HFFc6 (cell line): ENCODE results near the gene PRKG2. TPM values are rescaled to one million over a fixed set of nuclear protein-coding genes. Genes with fewer than 3 reads are reported as not detected.

Source experiments
- DNase-seq: peaks from one replicate; pipeline ENCODE4 v3.0.0-alpha.2; 2018
- H3K27ac Mint-ChIP-seq: 2 replicates; pipeline ENCODE4 v1.8.0; 2020; ENCODE audit warnings: mild to moderate bottlenecking, mixed read lengths
- H3K27me3 Mint-ChIP-seq: 2 replicates; pipeline ENCODE4 v1.8.0; 2021; ENCODE audit warnings: mild to moderate bottlenecking, moderate library complexity, mixed read lengths; ENCODE audit not compliant: insufficient read depth
- H3K36me3 Mint-ChIP-seq: 2 replicates; pipeline ENCODE4 v1.8.0; 2021; ENCODE audit warnings: low read depth, mixed read lengths
- H3K4me1 Mint-ChIP-seq: 2 replicates; pipeline ENCODE4 v1.8.0; 2020; ENCODE audit warnings: low read depth, mixed read lengths
- H3K4me3 Mint-ChIP-seq: 2 replicates; pipeline ENCODE4 v1.8.0; 2020; ENCODE audit warnings: mild to moderate bottlenecking, moderate library complexity, mixed read lengths
- H3K9me3 Mint-ChIP-seq: 2 replicates; pipeline ENCODE4 v1.8.0; 2020; ENCODE audit warnings: mild to moderate bottlenecking, mixed read lengths
- long read RNA-seq: library from polyadenylated mRNA; unstranded; transcript quantifications from one replicate; pipeline ENCODE4 v2.0.0, GENCODE V29; 2019
- total RNA-seq, 6 experiments: library from RNA; stranded (reverse); fragmentation: NEBNext Ultra II Directional; extraction: Animal tissue kit (Norgen Biotek cat#: 25700); gene quantifications; 2 replicates in 1 of 6; 3 replicates in 5 of 6; pipeline ENCODE4 v1.2.3, GENCODE V29; 2021
- TF ChIP-seq, protein P1 (sequence below): fragments of 200-600 bp; sonication (generic); IDR thresholded peaks from 2 replicates; pipeline ENCODE4 v1.5.0; 2021; ENCODE audit warnings: antibody characterized with exemption, mild to moderate bottlenecking

The PRKG2 gene, protein sequence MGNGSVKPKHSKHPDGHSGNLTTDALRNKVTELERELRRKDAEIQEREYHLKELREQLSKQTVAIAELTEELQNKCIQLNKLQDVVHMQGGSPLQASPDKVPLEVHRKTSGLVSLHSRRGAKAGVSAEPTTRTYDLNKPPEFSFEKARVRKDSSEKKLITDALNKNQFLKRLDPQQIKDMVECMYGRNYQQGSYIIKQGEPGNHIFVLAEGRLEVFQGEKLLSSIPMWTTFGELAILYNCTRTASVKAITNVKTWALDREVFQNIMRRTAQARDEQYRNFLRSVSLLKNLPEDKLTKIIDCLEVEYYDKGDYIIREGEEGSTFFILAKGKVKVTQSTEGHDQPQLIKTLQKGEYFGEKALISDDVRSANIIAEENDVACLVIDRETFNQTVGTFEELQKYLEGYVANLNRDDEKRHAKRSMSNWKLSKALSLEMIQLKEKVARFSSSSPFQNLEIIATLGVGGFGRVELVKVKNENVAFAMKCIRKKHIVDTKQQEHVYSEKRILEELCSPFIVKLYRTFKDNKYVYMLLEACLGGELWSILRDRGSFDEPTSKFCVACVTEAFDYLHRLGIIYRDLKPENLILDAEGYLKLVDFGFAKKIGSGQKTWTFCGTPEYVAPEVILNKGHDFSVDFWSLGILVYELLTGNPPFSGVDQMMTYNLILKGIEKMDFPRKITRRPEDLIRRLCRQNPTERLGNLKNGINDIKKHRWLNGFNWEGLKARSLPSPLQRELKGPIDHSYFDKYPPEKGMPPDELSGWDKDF
- total RNA-seq, result not detected
- long read RNA-seq, result 0 reads

DNA sequence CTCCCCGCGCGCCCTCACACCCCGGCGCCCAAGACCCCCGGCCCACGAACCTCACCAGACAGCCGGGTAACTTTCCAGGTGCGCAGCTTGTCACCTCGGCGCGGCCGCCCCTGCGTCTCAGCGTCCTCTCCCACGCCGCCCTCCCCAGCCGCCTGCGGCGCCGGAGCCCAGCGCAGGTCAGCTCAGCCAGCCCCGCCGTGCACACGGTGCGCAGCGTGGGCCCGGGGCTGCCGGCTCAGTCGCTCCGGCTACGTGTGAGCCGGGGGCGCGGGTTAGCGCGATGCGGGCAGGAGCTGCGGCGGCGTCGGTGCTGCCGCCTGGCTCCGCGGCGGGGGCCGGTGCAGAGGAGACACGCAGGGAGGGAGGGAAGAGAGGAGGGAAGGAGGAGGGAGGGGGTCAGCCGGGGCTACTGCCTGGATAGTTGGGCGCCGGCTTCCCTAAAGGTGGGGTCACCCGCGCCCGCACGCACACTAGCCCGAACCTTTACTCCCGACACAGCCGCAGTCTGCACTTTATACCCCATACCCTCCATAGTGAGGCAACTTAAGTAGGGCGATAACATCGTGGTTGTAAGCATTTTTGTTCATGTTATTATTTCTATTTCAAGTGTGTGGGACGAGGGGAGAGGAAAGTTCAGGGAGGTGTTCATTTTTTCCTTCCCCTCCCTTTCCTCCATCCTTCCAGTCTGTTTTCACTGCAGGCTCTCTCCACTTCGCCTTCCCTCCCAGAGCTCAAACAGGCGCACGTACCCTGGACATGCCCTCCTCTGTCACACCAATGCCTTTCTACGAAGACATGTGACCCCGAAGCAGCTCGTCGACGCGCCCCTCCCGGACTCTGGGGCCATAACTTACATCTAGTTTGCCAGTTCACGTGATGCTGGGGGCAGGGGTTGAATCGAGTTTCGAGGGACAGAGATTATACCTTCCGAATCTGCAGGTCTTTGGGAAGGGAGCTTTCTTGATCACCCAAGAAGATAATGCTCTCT lies at the start of gene PRKG2:
Gene PRKG2, minus strand, starts transcription at position 342 of the 988 bp plus-strand sequence. CDS start 10,175 bp downstream, outside the sequence.
- Mint-ChIP-seq H3K27ac (no peak within 1 kb of the TSS), H3K27me3 (peaks cover 12% of the 10 kb centered on the region; the same call in 1 of the 2 replicates), H3K9me3 (peaks cover 7% of the 10 kb centered on the region), H3K4me1 (no peaks in the 10 kb centered on the region), H3K4me3 (no peak within 1 kb of the TSS), H3K36me3 (no peaks in the 10 kb centered on the region)
- TF ChIP-seq, protein P1, sequence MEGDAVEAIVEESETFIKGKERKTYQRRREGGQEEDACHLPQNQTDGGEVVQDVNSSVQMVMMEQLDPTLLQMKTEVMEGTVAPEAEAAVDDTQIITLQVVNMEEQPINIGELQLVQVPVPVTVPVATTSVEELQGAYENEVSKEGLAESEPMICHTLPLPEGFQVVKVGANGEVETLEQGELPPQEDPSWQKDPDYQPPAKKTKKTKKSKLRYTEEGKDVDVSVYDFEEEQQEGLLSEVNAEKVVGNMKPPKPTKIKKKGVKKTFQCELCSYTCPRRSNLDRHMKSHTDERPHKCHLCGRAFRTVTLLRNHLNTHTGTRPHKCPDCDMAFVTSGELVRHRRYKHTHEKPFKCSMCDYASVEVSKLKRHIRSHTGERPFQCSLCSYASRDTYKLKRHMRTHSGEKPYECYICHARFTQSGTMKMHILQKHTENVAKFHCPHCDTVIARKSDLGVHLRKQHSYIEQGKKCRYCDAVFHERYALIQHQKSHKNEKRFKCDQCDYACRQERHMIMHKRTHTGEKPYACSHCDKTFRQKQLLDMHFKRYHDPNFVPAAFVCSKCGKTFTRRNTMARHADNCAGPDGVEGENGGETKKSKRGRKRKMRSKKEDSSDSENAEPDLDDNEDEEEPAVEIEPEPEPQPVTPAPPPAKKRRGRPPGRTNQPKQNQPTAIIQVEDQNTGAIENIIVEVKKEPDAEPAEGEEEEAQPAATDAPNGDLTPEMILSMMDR, result no peak
- DNase-seq, result no peak

- DNase-seq, result no peak
- TF ChIP-seq, protein P1, result peak; percentile 46; the same call in 1 of the 2 replicates
- Mint-ChIP-seq H3K27ac (no peak overlapping the region), H3K9me3 (peaks cover 33% of the 10 kb centered on the region), H3K4me3 (no peak overlapping the region), H3K4me1 (no peaks in the 10 kb centered on the region), H3K27me3 (no peaks in the 10 kb centered on the region), H3K36me3 (no peaks in the 10 kb centered on the region)
These were observed 45.5 kb upstream of the PRKG2 start for GRCh38 chr4:81260443-81261101.

- H3K4me1 Mint-ChIP-seq, result no peaks in the 10 kb centered on the region
- no peak for DNase-seq
- H3K36me3 Mint-ChIP-seq, result no peaks in the 10 kb centered on the region
- H3K27ac Mint-ChIP-seq, result no peak overlapping the region
- H3K4me3 Mint-ChIP-seq, result no peak overlapping the region
- TF ChIP-seq, protein P1, result no peak
- H3K27me3 Mint-ChIP-seq, result no peaks in the 10 kb centered on the region
- peaks cover 32% of the 10 kb centered on the region for H3K9me3 Mint-ChIP-seq
These were observed 44.0 kb upstream of the PRKG2 start for GRCh38 chr4:81258841-81259550.

DNA sequence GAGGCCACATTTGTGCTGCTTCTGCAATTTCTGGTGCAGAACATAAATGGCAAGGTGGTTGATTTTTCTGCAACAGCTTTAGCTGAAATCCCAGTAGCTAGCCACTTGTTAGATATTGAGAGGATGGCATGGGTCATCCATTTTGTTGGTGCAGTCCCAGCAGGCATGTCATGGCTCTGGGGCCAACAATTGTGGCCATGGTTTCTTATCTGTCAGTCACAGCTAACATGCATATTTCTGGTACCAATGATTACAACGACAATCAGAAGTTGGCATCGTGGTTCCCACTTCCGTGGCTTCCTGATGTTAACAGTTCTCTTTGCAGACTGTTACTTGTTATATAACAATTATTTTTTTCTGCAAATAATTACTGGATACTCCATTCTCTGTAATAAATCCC lies 42.8 kb upstream of the PRKG2 start:
- TF ChIP-seq, protein P1, result no peak
- H3K4me3 Mint-ChIP-seq, result no peak overlapping the region
- no peak overlapping the region for H3K27ac Mint-ChIP-seq
- no peak for DNase-seq
- no peaks in the 10 kb centered on the region for H3K4me1 Mint-ChIP-seq
- peaks cover 35% of the 10 kb centered on the region for H3K9me3 Mint-ChIP-seq
- no peaks in the 10 kb centered on the region for H3K36me3 Mint-ChIP-seq
- H3K27me3 Mint-ChIP-seq, result no peaks in the 10 kb centered on the region
